ENCODE measurements around the gene BAHCC1.
"Not testable (repeated sequence)": the region's sequence is repeated elsewhere in the genome, so short reads cannot be mapped to it uniquely, and the experiment has no call there.

Gene BAHCC1

GRCh38 chr17:81348097-81349055, 46.9 kb upstream of the BAHCC1 start:
- Histone ChIP-seq H3K27ac (no peak overlapping the region), H3K79me2 (ENCODE audit: insufficient read depth, low read depth) (no peaks in the 10 kb centered on the region), H4K20me1 (ENCODE audit: insufficient read depth) (no peaks in the 10 kb centered on the region), H2AFZ (ENCODE audit: low read depth) (no peak overlapping the region), H3K9ac (no peak overlapping the region), H3K4me3 (IDR thresholded peaks at IDR 0.05; ENCODE audit: insufficient read depth, low read depth, low read length) (no peak overlapping the region), H3K4me1 (ENCODE audit: low read depth, poor library complexity, severe bottlenecking) (no peaks in the 10 kb centered on the region), H3K4me2 (no peak overlapping the region), H3K27me3 (ENCODE audit: insufficient read depth, low read depth) (peaks cover 80% of the 10 kb centered on the region), H3K36me3 (ENCODE audit: insufficient read depth) (no peaks in the 10 kb centered on the region)
- TF ChIP-seq CTCF (conservative IDR thresholded peaks at IDR 0.05; ENCODE audit: low read depth, low read length): no peak

- no peak overlapping the region for H3K4me3 ChIP-seq (IDR thresholded peaks at IDR 0.05; ENCODE audit: insufficient read depth, low read depth, low read length)
- H3K27ac ChIP-seq: no peak overlapping the region
- no peaks in the 10 kb centered on the region for H3K4me1 ChIP-seq (ENCODE audit: low read depth, poor library complexity, severe bottlenecking)
- H3K4me2 ChIP-seq: no peak overlapping the region
- H3K36me3 ChIP-seq (ENCODE audit: insufficient read depth): no peaks in the 10 kb centered on the region
- no peak overlapping the region for H3K9ac ChIP-seq
- peaks cover 80% of the 10 kb centered on the region for H3K27me3 ChIP-seq (ENCODE audit: insufficient read depth, low read depth)
- no peak for TF ChIP-seq CTCF (conservative IDR thresholded peaks at IDR 0.05; ENCODE audit: low read depth, low read length)
- no peaks in the 10 kb centered on the region for H4K20me1 ChIP-seq (ENCODE audit: insufficient read depth)
- no peaks in the 10 kb centered on the region for H3K79me2 ChIP-seq (ENCODE audit: insufficient read depth, low read depth)
- no peak overlapping the region for H2AFZ ChIP-seq (ENCODE audit: low read depth)
These were observed 45.6 kb upstream of the BAHCC1 start for GRCh38 chr17:81349397-81350319.

- H3K79me2 ChIP-seq (ENCODE audit: insufficient read depth, low read depth): no peaks in the 10 kb centered on the region
- H4K20me1 ChIP-seq (ENCODE audit: insufficient read depth): no peaks in the 10 kb centered on the region
- H3K4me2 ChIP-seq: no peak overlapping the region
- no peak overlapping the region for H3K9ac ChIP-seq
- H3K4me3 ChIP-seq (IDR thresholded peaks at IDR 0.05; ENCODE audit: insufficient read depth, low read depth, low read length): no peak overlapping the region
- peaks cover 80% of the 10 kb centered on the region for H3K27me3 ChIP-seq (ENCODE audit: insufficient read depth, low read depth)
- TF ChIP-seq CTCF (conservative IDR thresholded peaks at IDR 0.05; ENCODE audit: low read depth, low read length): no peak
- H3K27ac ChIP-seq: no peak overlapping the region
- no peaks in the 10 kb centered on the region for H3K36me3 ChIP-seq (ENCODE audit: insufficient read depth)
- H2AFZ ChIP-seq (ENCODE audit: low read depth): no peak overlapping the region
- H3K4me1 ChIP-seq (ENCODE audit: low read depth, poor library complexity, severe bottlenecking): no peaks in the 10 kb centered on the region
These were observed 44.9 kb upstream of the BAHCC1 start for GRCh38 chr17:81350320-81350890.

- H3K27me3 ChIP-seq (ENCODE audit: insufficient read depth, low read depth): peaks cover 88% of the 10 kb centered on the region
- not testable (repeated sequence) for H3K4me3 ChIP-seq (IDR thresholded peaks at IDR 0.05; ENCODE audit: insufficient read depth, low read depth, low read length); H4K20me1 ChIP-seq (ENCODE audit: insufficient read depth); H3K4me2 ChIP-seq; H2AFZ ChIP-seq (ENCODE audit: low read depth); H3K79me2 ChIP-seq (ENCODE audit: insufficient read depth, low read depth); H3K4me1 ChIP-seq (ENCODE audit: low read depth, poor library complexity, severe bottlenecking); H3K27ac ChIP-seq; H3K9ac ChIP-seq; H3K36me3 ChIP-seq (ENCODE audit: insufficient read depth)
These were observed 43.8 kb upstream of the BAHCC1 start for GRCh38 chr17:81351329-81352052.

GRCh38 chr17:81352056-81352455, 43.2 kb upstream of the BAHCC1 start:
- H2AFZ ChIP-seq (ENCODE audit: low read depth); H3K27ac ChIP-seq; H3K4me2 ChIP-seq; H3K36me3 ChIP-seq (ENCODE audit: insufficient read depth); H4K20me1 ChIP-seq (ENCODE audit: insufficient read depth); H3K4me3 ChIP-seq (IDR thresholded peaks at IDR 0.05; ENCODE audit: insufficient read depth, low read depth, low read length); H3K79me2 ChIP-seq (ENCODE audit: insufficient read depth, low read depth); H3K9ac ChIP-seq; H3K4me1 ChIP-seq (ENCODE audit: low read depth, poor library complexity, severe bottlenecking): not testable (repeated sequence)
- H3K27me3 ChIP-seq (ENCODE audit: insufficient read depth, low read depth): peaks cover 86% of the 10 kb centered on the region
